OCI-LY3 (cell line): ENCODE measurements around the gene ARID3C.

Source experiments
- H2AFZ ChIP-seq: fragments of 200-600, 300-600 bp; shearing (Covaris generic); 2 replicates; pipeline ENCODE4 v1.6.0; 2014; ENCODE audit warnings: antibody characterized with exemption, low read depth, low read length
- H3K27ac ChIP-seq: fragments of 200-600, 300-600 bp; sonication (generic); 2 replicates; pipeline ENCODE4 v1.5.1; 2014; ENCODE audit warnings: mild to moderate bottlenecking, low read length, moderate library complexity, mixed read lengths
- H3K27me3 ChIP-seq: fragments of 200-600, 300-600 bp; sonication (generic); 2 replicates; pipeline ENCODE4 v1.6.1; 2014; ENCODE audit warnings: low read depth, low read length, mixed read lengths
- H3K36me3 ChIP-seq: fragments of 200-600, 300-600 bp; sonication (generic); replicated peaks from 2 replicates; pipeline ENCODE3; 2014; ENCODE audit warnings: low read depth, low read length, mixed read lengths
- H3K4me1 ChIP-seq: fragments of 300-600, 200-600 bp; sonication (generic); 2 replicates; pipeline ENCODE4 v1.6.1; 2014; ENCODE audit warnings: low read length, mixed read lengths
- H3K4me2 ChIP-seq: fragments of 200-600, 300-600 bp; sonication (generic); 2 replicates; pipeline ENCODE4 v1.6.1; 2014; ENCODE audit warnings: low read length, mixed read lengths
- H3K4me3 ChIP-seq: fragments of 300-600, 200-600 bp; sonication (generic); 2 replicates; pipeline ENCODE4 v1.5.1; 2014; ENCODE audit warnings: antibody characterized with exemption, mild to moderate bottlenecking, low read length, moderate library complexity
- H3K79me2 ChIP-seq: fragments of 300-600, 200-600 bp; shearing (Covaris generic); 2 replicates; pipeline ENCODE4 v1.6.1; 2014; ENCODE audit warnings: mild to moderate bottlenecking, low read length, mixed read lengths
- H3K9ac ChIP-seq: fragments of 300-600, 200-600 bp; shearing (Covaris generic); 2 replicates; pipeline ENCODE4 v1.6.0; 2014; ENCODE audit warnings: mild to moderate bottlenecking, low read length, moderate library complexity
- H3K9me3 ChIP-seq: fragments of 200-600, 300-600 bp; shearing (Covaris generic); 2 replicates; pipeline ENCODE4 v1.6.1; 2014; ENCODE audit warnings: low read length, mixed read lengths; ENCODE audit not compliant: insufficient read depth
- H4K20me1 ChIP-seq: fragments of 200-600, 300-600 bp; sonication (generic); 2 replicates; pipeline ENCODE4 v1.6.1; 2016; ENCODE audit warnings: low read length, mixed read lengths; ENCODE audit not compliant: insufficient read depth
- EZH2phosphoT487 ChIP-seq: fragments of 200-600 bp; shearing (Covaris generic); IDR thresholded peaks from 2 replicates; pipeline ENCODE4 v1.6.1; 2018; ENCODE audit warnings: antibody characterized with exemption, mixed run types, low read depth
- TF ChIP-seq, protein P1 (sequence below): fragments of 200-600, 300-600 bp; sonication (generic); IDR thresholded peaks from 2 replicates; pipeline ENCODE4 v1.5.1; 2014; ENCODE audit warnings: antibody characterized with exemption, low read length, low read depth

Gene ARID3C

DNA sequence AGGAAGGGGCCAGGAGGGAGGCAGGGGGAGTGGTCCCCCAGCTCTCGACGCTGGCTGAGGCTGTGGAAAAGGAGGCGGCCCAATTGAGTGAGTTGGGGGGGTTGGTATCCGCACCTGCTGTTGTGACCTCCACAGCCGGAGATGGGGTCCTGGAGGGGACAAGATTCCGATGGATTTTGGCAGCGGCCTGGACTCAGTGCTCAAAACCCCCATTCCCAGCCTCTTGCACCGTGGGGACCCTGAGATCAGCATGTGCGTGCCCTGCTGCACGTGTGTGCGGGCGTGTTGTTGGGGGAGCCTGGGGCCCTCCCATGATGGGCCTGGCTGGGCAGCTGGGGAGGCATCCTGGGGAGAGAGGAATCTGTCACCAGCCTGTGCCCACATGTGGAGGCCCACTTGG lies 54.3 kb downstream of the ARID3C start:
- H4K20me1 ChIP-seq, result no peaks in the 10 kb centered on the region
- H3K4me3 ChIP-seq, result no peak overlapping the region
- H3K79me2 ChIP-seq, result no peaks in the 10 kb centered on the region
- H3K4me2 ChIP-seq, result no peak overlapping the region
- H3K27me3 ChIP-seq, result no peaks in the 10 kb centered on the region
- TF ChIP-seq, protein P1, sequence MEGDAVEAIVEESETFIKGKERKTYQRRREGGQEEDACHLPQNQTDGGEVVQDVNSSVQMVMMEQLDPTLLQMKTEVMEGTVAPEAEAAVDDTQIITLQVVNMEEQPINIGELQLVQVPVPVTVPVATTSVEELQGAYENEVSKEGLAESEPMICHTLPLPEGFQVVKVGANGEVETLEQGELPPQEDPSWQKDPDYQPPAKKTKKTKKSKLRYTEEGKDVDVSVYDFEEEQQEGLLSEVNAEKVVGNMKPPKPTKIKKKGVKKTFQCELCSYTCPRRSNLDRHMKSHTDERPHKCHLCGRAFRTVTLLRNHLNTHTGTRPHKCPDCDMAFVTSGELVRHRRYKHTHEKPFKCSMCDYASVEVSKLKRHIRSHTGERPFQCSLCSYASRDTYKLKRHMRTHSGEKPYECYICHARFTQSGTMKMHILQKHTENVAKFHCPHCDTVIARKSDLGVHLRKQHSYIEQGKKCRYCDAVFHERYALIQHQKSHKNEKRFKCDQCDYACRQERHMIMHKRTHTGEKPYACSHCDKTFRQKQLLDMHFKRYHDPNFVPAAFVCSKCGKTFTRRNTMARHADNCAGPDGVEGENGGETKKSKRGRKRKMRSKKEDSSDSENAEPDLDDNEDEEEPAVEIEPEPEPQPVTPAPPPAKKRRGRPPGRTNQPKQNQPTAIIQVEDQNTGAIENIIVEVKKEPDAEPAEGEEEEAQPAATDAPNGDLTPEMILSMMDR, result no peak
- no peak for TF ChIP-seq EZH2phosphoT487
- no peak overlapping the region for H2AFZ ChIP-seq
- H3K4me1 ChIP-seq, result peaks cover 35% of the 10 kb centered on the region
- no peaks in the 10 kb centered on the region for H3K36me3 ChIP-seq
- no peak overlapping the region for H3K27ac ChIP-seq
- H3K9ac ChIP-seq, result no peak overlapping the region
- no peaks in the 10 kb centered on the region for H3K9me3 ChIP-seq

DNA sequence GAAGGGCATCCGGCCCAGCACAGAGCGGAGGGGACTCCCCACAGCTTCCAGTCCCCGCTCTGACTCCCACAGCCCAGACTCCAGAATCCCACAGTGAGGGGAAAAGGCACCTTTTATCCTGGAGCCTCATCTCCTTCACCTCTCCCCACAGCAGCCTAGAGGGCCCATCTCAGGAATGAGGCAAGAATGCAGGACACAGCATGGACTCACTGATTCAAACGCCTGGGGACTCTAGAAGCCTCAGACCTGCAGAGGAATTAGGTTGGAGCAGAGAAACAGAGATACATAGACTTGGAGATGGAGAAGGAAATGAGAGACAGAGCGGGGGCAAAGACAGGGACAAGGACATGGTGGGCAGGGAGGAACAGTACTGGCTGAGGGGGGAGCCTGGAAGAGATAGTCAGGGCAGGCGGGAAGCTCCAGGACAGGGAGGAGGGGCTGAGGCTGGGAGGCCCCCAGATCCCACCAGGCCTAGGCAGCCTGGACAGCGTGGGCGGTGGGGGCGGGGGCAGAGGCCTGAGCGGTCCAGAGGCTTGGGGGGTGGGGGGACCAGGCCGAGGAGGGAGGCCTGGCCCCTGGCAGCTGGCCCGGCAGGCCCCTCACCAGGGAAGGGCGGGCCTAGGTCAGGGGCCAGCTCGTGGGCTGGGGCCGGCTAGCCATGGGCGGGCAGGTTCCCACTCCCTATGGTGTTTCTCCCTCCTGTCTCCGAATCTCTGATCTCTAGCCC lies 55.1 kb downstream of the ARID3C start:
- Histone ChIP-seq H2AFZ (no peak overlapping the region), H3K4me3 (no peak overlapping the region), H3K4me2 (no peak overlapping the region), H3K9ac (no peak overlapping the region), H3K9me3 (no peaks in the 10 kb centered on the region), H3K27me3 (no peaks in the 10 kb centered on the region), H4K20me1 (no peaks in the 10 kb centered on the region), H3K36me3 (no peaks in the 10 kb centered on the region), H3K79me2 (no peaks in the 10 kb centered on the region), H3K4me1 (peaks cover 43% of the 10 kb centered on the region), H3K27ac (no peak overlapping the region)
- TF ChIP-seq, protein P1, result no peak
- TF ChIP-seq EZH2phosphoT487, result no peak

DNA sequence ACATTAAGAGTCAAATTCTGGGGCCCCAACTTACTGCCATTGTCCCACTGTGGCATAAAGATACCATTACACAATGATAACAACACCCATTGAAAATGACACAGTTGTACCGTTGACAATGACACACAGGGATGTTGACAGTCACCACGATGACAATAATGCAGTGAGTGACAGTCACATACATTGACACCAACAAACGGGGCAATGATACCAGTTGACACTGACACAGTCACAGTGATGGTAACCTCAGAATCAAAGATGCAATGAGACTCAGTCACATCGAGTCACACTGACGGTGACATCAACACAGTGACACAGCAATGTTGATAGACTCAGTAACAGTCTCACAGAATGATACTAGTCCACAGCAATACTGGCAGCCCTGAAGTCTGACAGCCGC lies 56.2 kb downstream of the ARID3C start:
- no peaks in the 10 kb centered on the region for H3K27me3 ChIP-seq
- no peak overlapping the region for H3K9ac ChIP-seq

DNA sequence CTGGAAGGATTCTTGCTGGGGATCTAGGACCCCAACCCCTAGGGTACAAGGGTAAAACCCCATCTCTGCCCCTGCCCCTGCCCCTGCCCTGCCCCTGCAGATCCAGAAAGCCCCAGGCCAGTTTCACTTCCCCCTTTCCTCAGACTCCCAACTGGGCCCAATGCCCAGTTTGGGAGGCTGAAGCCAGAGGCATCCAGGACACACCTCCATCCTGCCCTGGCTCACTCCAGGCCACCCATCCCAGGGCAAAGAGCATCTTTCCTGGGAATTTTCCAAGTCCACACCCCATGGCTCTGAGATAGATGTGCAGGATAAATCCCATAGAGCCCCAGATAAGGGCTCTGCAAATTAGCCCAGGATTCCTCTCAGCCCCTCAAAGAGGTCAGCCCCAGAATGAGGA lies 56.8 kb downstream of the ARID3C start:
- H3K9ac ChIP-seq, result peak overlapping the region; percentile 14; the same call in 1 of the 2 replicates
- no peak overlapping the region for H2AFZ ChIP-seq
- H3K36me3 ChIP-seq, result no peaks in the 10 kb centered on the region
- no peaks in the 10 kb centered on the region for H3K9me3 ChIP-seq
- H4K20me1 ChIP-seq, result no peaks in the 10 kb centered on the region
- H3K4me2 ChIP-seq, result peak overlapping the region; percentile 59
- no peaks in the 10 kb centered on the region for H3K27me3 ChIP-seq
- no peaks in the 10 kb centered on the region for H3K79me2 ChIP-seq
- TF ChIP-seq, protein P1, result no peak
- TF ChIP-seq EZH2phosphoT487, result no peak
- peaks cover 47% of the 10 kb centered on the region for H3K4me1 ChIP-seq
- H3K27ac ChIP-seq, result no peak overlapping the region
- H3K4me3 ChIP-seq, result no peak overlapping the region

More for the DNA sequence above, 56.2 kb downstream of the ARID3C start:
- Histone ChIP-seq H3K79me2 (no peaks in the 10 kb centered on the region), H3K27ac (no peak overlapping the region), H3K4me2 (peak overlapping the region; percentile 59; the same call in 1 of the 2 replicates), H3K36me3 (no peaks in the 10 kb centered on the region), H4K20me1 (no peaks in the 10 kb centered on the region), H2AFZ (no peak overlapping the region), H3K4me1 (peaks cover 47% of the 10 kb centered on the region), H3K4me3 (no peak overlapping the region), H3K9me3 (no peaks in the 10 kb centered on the region)
- TF ChIP-seq, protein P1, result no peak
- no peak for TF ChIP-seq EZH2phosphoT487
